Measurements from ENCODE around the gene DAAM2. TPM values are rescaled to one million over a fixed set of nuclear protein-coding genes. Genes with fewer than 3 reads are reported as not detected.

DAAM2 gene
- total RNA-seq, 1 experiment from 2014 or later: 0.97 TPM

- Histone ChIP-seq H3K4me3 (ENCODE audit: insufficient read depth, low read depth, low read length) (no peak overlapping the region), H3K27me3 (ENCODE audit: control insufficient read depth, insufficient read depth, low read length) (no peaks in the 10 kb centered on the region), H3K36me3 (replicated peaks; ENCODE audit: control insufficient read depth, insufficient read depth, low read length) (peaks cover 2% of the 10 kb centered on the region)
- DNase-seq: no peak
Observed at GRCh38 chr6:39915866-39916265, 123.7 kb downstream of the DAAM2 start.

GRCh38 chr6:39917329-39917728, 125.2 kb downstream of the DAAM2 start:
- Histone ChIP-seq H3K36me3 (replicated peaks; ENCODE audit: control insufficient read depth, insufficient read depth, low read length) (peaks cover 2% of the 10 kb centered on the region), H3K4me3 (ENCODE audit: insufficient read depth, low read depth, low read length) (no peak overlapping the region), H3K27me3 (ENCODE audit: control insufficient read depth, insufficient read depth, low read length) (no peaks in the 10 kb centered on the region)
- no peak for DNase-seq

- H3K4me3 ChIP-seq (ENCODE audit: insufficient read depth, low read depth, low read length): no peak overlapping the region
- peaks cover 2% of the 10 kb centered on the region for H3K36me3 ChIP-seq (replicated peaks; ENCODE audit: control insufficient read depth, insufficient read depth, low read length)
- no peaks in the 10 kb centered on the region for H3K27me3 ChIP-seq (ENCODE audit: control insufficient read depth, insufficient read depth, low read length)
- no peak for DNase-seq
Observed at GRCh38 chr6:39917981-39918380, 125.8 kb downstream of the DAAM2 start.

- H3K27me3 ChIP-seq (ENCODE audit: control insufficient read depth, insufficient read depth, low read length): no peaks in the 10 kb centered on the region
- peaks cover 2% of the 10 kb centered on the region for H3K36me3 ChIP-seq (replicated peaks; ENCODE audit: control insufficient read depth, insufficient read depth, low read length)
- H3K4me3 ChIP-seq (ENCODE audit: insufficient read depth, low read depth, low read length): no peak overlapping the region
- DNase-seq: no peak
Observed at GRCh38 chr6:39918831-39919230, 126.7 kb downstream of the DAAM2 start.

- peaks cover 5% of the 10 kb centered on the region for H3K36me3 ChIP-seq (replicated peaks; ENCODE audit: control insufficient read depth, insufficient read depth, low read length)
- no peaks in the 10 kb centered on the region for H3K27me3 ChIP-seq (ENCODE audit: control insufficient read depth, insufficient read depth, low read length)
- H3K4me3 ChIP-seq (ENCODE audit: insufficient read depth, low read depth, low read length): no peak overlapping the region
- DNase-seq: no peak
Observed at GRCh38 chr6:39920157-39920556, 128.0 kb downstream of the DAAM2 start.

- DNase-seq: peak; percentile 24
- H3K36me3 ChIP-seq (replicated peaks; ENCODE audit: control insufficient read depth, insufficient read depth, low read length): peaks cover 6% of the 10 kb centered on the region
- H3K27me3 ChIP-seq (ENCODE audit: control insufficient read depth, insufficient read depth, low read length): no peaks in the 10 kb centered on the region
- no peak overlapping the region for H3K4me3 ChIP-seq (ENCODE audit: insufficient read depth, low read depth, low read length)
Observed at GRCh38 chr6:39922821-39923220, 130.6 kb downstream of the DAAM2 start.

GRCh38 chr6:39923394-39923793, 131.2 kb downstream of the DAAM2 start:
- Histone ChIP-seq H3K36me3 (replicated peaks; ENCODE audit: control insufficient read depth, insufficient read depth, low read length) (peaks cover 6% of the 10 kb centered on the region), H3K27me3 (ENCODE audit: control insufficient read depth, insufficient read depth, low read length) (no peaks in the 10 kb centered on the region), H3K4me3 (ENCODE audit: insufficient read depth, low read depth, low read length) (no peak overlapping the region)
- peak; percentile 16 for DNase-seq

GRCh38 chr6:39923861-39924260, 131.7 kb downstream of the DAAM2 start:
- no peak overlapping the region for H3K4me3 ChIP-seq (ENCODE audit: insufficient read depth, low read depth, low read length)
- no peak for DNase-seq
- peaks cover 6% of the 10 kb centered on the region for H3K36me3 ChIP-seq (replicated peaks; ENCODE audit: control insufficient read depth, insufficient read depth, low read length)
- H3K27me3 ChIP-seq (ENCODE audit: control insufficient read depth, insufficient read depth, low read length): no peaks in the 10 kb centered on the region

GRCh38 chr6:39924283-39924682, 132.1 kb downstream of the DAAM2 start:
- DNase-seq: no peak
- peaks cover 6% of the 10 kb centered on the region for H3K36me3 ChIP-seq (replicated peaks; ENCODE audit: control insufficient read depth, insufficient read depth, low read length)
- no peak overlapping the region for H3K4me3 ChIP-seq (ENCODE audit: insufficient read depth, low read depth, low read length)
- no peaks in the 10 kb centered on the region for H3K27me3 ChIP-seq (ENCODE audit: control insufficient read depth, insufficient read depth, low read length)

GRCh38 chr6:39925191-39925930, 133.2 kb downstream of the DAAM2 start:
- peaks cover 6% of the 10 kb centered on the region for H3K36me3 ChIP-seq (replicated peaks; ENCODE audit: control insufficient read depth, insufficient read depth, low read length)

GRCh38 chr6:39925931-39926290, 133.7 kb downstream of the DAAM2 start:
- H3K27me3 ChIP-seq (ENCODE audit: control insufficient read depth, insufficient read depth, low read length): no peaks in the 10 kb centered on the region
- no peak for DNase-seq
- peaks cover 6% of the 10 kb centered on the region for H3K36me3 ChIP-seq (replicated peaks; ENCODE audit: control insufficient read depth, insufficient read depth, low read length)
- no peak overlapping the region for H3K4me3 ChIP-seq (ENCODE audit: insufficient read depth, low read depth, low read length)

More at GRCh38 chr6:39925191-39925930, 133.2 kb downstream of the DAAM2 start:
- Histone ChIP-seq H3K27me3 (ENCODE audit: control insufficient read depth, insufficient read depth, low read length) (no peaks in the 10 kb centered on the region), H3K4me3 (ENCODE audit: insufficient read depth, low read depth, low read length) (no peak overlapping the region)
- DNase-seq: no peak

GRCh38 chr6:39926668-39927067, 134.5 kb downstream of the DAAM2 start:
- no peak for DNase-seq

GRCh38 chr6:39927159-39927558, 135.0 kb downstream of the DAAM2 start:
- DNase-seq: no peak
- no peaks in the 10 kb centered on the region for H3K27me3 ChIP-seq (ENCODE audit: control insufficient read depth, insufficient read depth, low read length)
- H3K36me3 ChIP-seq (replicated peaks; ENCODE audit: control insufficient read depth, insufficient read depth, low read length): peaks cover 6% of the 10 kb centered on the region
- no peak overlapping the region for H3K4me3 ChIP-seq (ENCODE audit: insufficient read depth, low read depth, low read length)

More at GRCh38 chr6:39926668-39927067, 134.5 kb downstream of the DAAM2 start:
- no peak overlapping the region for H3K4me3 ChIP-seq (ENCODE audit: insufficient read depth, low read depth, low read length)
- H3K27me3 ChIP-seq (ENCODE audit: control insufficient read depth, insufficient read depth, low read length): no peaks in the 10 kb centered on the region
- H3K36me3 ChIP-seq (replicated peaks; ENCODE audit: control insufficient read depth, insufficient read depth, low read length): peaks cover 6% of the 10 kb centered on the region

- H3K4me3 ChIP-seq (ENCODE audit: insufficient read depth, low read depth, low read length): no peak overlapping the region
- H3K27me3 ChIP-seq (ENCODE audit: control insufficient read depth, insufficient read depth, low read length): no peaks in the 10 kb centered on the region
- no peak for DNase-seq
- peaks cover 6% of the 10 kb centered on the region for H3K36me3 ChIP-seq (replicated peaks; ENCODE audit: control insufficient read depth, insufficient read depth, low read length)
Observed at GRCh38 chr6:39929039-39929732, 137.0 kb downstream of the DAAM2 start.

GRCh38 chr6:39929733-39930461, 137.7 kb downstream of the DAAM2 start:
- DNase-seq: no peak
- Histone ChIP-seq H3K36me3 (replicated peaks; ENCODE audit: control insufficient read depth, insufficient read depth, low read length) (peaks cover 5% of the 10 kb centered on the region), H3K27me3 (ENCODE audit: control insufficient read depth, insufficient read depth, low read length) (no peaks in the 10 kb centered on the region), H3K4me3 (ENCODE audit: insufficient read depth, low read depth, low read length) (no peak overlapping the region)

Data from H7 (cell line).